GM23248 (cell line): ENCODE data around the gene NXF2. TPM values are rescaled to one million over a fixed set of nuclear protein-coding genes. Genes with fewer than 3 reads are reported as not detected.
"Not testable (repeated sequence)": the region's sequence is repeated elsewhere in the genome, so short reads cannot be mapped to it uniquely, and the experiment has no call there.

ENCODE experiments used
- DNase-seq: peaks from one replicate; pipeline ENCODE4 v3.0.0-alpha.2; 2015
- H2AFZ ChIP-seq: fragments of 200-600 bp; sonication (generic); 2 replicates; pipeline ENCODE4 v1.6.1; 2016; ENCODE audit warnings: antibody characterized with exemption
- H3F3A ChIP-seq: fragments of 200-600 bp; sonication (generic); 2 replicates; pipeline ENCODE4 v1.6.1; 2016; ENCODE audit warnings: mild to moderate bottlenecking, antibody characterized with exemption, mixed run types; ENCODE audit not compliant: insufficient read depth
- H3K27ac ChIP-seq: fragments of 200-600 bp; sonication (generic); 2 replicates; pipeline ENCODE4 v1.5.1; 2016; ENCODE audit warnings: mild to moderate bottlenecking
- H3K27me3 ChIP-seq: fragments of 200-600 bp; sonication (generic); replicated peaks from 2 replicates; pipeline ENCODE4 v1.6.1; 2016; ENCODE audit warnings: mild to moderate bottlenecking; ENCODE audit not compliant: insufficient read depth
- H3K36me3 ChIP-seq: fragments of 200-600 bp; sonication (generic); 2 replicates; pipeline ENCODE4 v1.6.1; 2016; ENCODE audit warnings: low read depth, mild to moderate bottlenecking
- H3K4me1 ChIP-seq: fragments of 200-600 bp; sonication (generic); 2 replicates; pipeline ENCODE4 v1.6.1; 2016; ENCODE audit warnings: mild to moderate bottlenecking; ENCODE audit not compliant: insufficient read depth
- H3K4me2 ChIP-seq: fragments of 200-600 bp; sonication (generic); one replicate; pipeline ENCODE4 v1.6.1; 2016; ENCODE audit warnings: mild to moderate bottlenecking; ENCODE audit not compliant: unreplicated experiment
- H3K4me3 ChIP-seq: fragments of 200-600 bp; sonication (generic); 2 replicates; pipeline ENCODE4 v1.5.1; 2016; ENCODE audit warnings: mild to moderate bottlenecking
- H3K79me2 ChIP-seq: fragments of 200-600 bp; sonication (generic); 2 replicates; pipeline ENCODE4 v1.6.1; 2016; ENCODE audit warnings: mild to moderate bottlenecking; ENCODE audit not compliant: insufficient read depth
- H3K9ac ChIP-seq: fragments of 200-600 bp; sonication (generic); 2 replicates; pipeline ENCODE4 v1.6.1; 2016; ENCODE audit warnings: mild to moderate bottlenecking
- H3K9me2 ChIP-seq: fragments of 200-600 bp; sonication (generic); 2 replicates; pipeline ENCODE4 v1.6.1; 2016; ENCODE audit warnings: mixed run types, mild to moderate bottlenecking, moderate library complexity; ENCODE audit not compliant: insufficient read depth
- H3K9me3 ChIP-seq: fragments of 200-600 bp; sonication (generic); one replicate; pipeline ENCODE4 v1.6.1; 2017; ENCODE audit warnings: low read depth
- H4K20me1 ChIP-seq: fragments of 200-600 bp; sonication (generic); 2 replicates; pipeline ENCODE4 v1.6.0; 2016; ENCODE audit not compliant: insufficient read depth
- WGBS, 2 experiments: methylation state at CpG; one replicate each; pipeline ENCODE4 v1.1.6; 2015 to 2017; ENCODE audit warnings: low lambda C conversion rate in 2 of 2, low coverage in 1 of 2; ENCODE audit errors: missing lambda C conversion rate in 2 of 2; 5-methylcytosine and 5-hydroxymethylcytosine counted together
- in situ Hi-C: fragments of 300-500 bp; cut with MboI; formaldehyde crosslinking; loops from 2 replicates; pipeline ENCODE4 v1.15.0; 2020
- polyA plus RNA-seq: library from polyadenylated mRNA; unstranded; fragments of >200 nt; fragmentation: Nextera tagmentation; extraction: Ambion mirVana; gene quantifications from 2 replicates; pipeline ENCODE4 v1.2.1, GENCODE V29; 2016
- total RNA-seq: library from RNA; depleted of rRNA; stranded (reverse); fragments of >200 nt; shearing (Covaris generic); gene quantifications from 2 replicates; pipeline ENCODE4 v1.2.3, GENCODE V29; 2014; rRNA removed

The NXF2 gene
- not detected in 2 replicates for total RNA-seq
- not detected in 2 replicates for polyA plus RNA-seq

DNA sequence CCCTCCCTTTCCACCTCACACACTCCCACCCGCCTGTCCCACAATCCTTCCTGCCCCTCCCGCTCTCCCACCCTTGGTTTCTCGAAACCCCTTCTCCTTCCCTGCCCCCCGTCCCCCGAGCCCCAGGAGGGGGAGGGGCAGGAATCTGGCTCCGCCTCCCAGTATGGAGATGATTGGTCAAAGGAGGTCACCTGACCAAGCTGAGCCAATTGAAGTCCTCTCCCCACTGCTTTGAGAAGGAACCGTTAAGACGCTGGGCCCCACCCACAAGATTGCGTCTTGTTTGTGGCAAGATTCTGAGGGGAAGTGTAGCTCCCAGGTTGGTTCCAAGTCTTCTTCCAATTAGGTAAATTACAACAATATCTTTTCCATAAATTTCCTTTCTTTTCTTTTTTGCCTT is at the start of gene NXF2:
NXF2 (plus strand) TSS at position 275 of the 400 bp plus-strand sequence. CDS start 59,912 bp downstream, outside the sequence.
- H3K4me2 ChIP-seq, H3K79me2 ChIP-seq, H3K9me2 ChIP-seq, H3K27me3 ChIP-seq, H3K27ac ChIP-seq, H4K20me1 ChIP-seq, H2AFZ ChIP-seq, H3K36me3 ChIP-seq, in situ Hi-C loops, H3F3A ChIP-seq, H3K4me1 ChIP-seq, H3K4me3 ChIP-seq, H3K9me3 ChIP-seq, DNase-seq, H3K9ac ChIP-seq: not testable (repeated sequence)
- no CpG with 5 or more reads among the region's 9 CpGs for WGBS, 2 experiments

- no CpG with 5 or more reads among the region's 5 CpGs for WGBS, 2 experiments
Measured at GRCh38 chrX:102207940-102208339, 39.0 kb upstream of the NXF2 start.

DNA sequence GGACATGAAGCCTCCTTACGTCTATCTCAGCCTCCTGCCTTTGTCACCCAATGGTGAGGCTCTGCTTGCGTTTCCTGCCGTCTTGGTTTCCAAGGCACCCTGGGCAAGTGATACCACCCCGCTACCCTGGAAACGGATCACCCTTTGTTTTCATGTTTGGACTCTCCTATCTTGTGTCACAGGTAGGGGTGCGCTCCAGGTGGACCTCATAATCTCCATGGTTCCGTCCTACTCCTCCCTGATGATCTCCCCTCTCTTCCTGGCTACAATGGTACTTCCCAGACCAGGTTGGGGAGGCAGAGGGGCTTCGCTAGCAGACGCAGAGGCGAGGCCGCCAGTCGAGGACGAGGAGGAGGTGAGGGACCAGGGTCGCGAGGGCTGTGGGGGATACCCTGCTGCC is 32.0 kb upstream of the NXF2 start, which contains the start of gene TCP11X1:
TCP11X1 (plus strand) TSS at position 316 of the 400 bp plus-strand sequence.
- H3F3A ChIP-seq, H3K79me2 ChIP-seq, H3K4me3 ChIP-seq, H3K4me1 ChIP-seq, H3K9me3 ChIP-seq, H4K20me1 ChIP-seq, H3K36me3 ChIP-seq, in situ Hi-C loops, H3K27ac ChIP-seq, H3K27me3 ChIP-seq, DNase-seq, H3K4me2 ChIP-seq, H3K9ac ChIP-seq, H2AFZ ChIP-seq, H3K9me2 ChIP-seq: not testable (repeated sequence)
- no CpG with 5 or more reads among the region's 15 CpGs for WGBS, 2 experiments

More at GRCh38 chrX:102207940-102208339, 39.0 kb upstream of the NXF2 start:
- H3K4me1 ChIP-seq, H3K36me3 ChIP-seq, H2AFZ ChIP-seq, H3K9me3 ChIP-seq, H3K27ac ChIP-seq, DNase-seq, H3K9me2 ChIP-seq, H3K9ac ChIP-seq, H3K4me2 ChIP-seq, H3K4me3 ChIP-seq, in situ Hi-C loops, H4K20me1 ChIP-seq, H3K79me2 ChIP-seq, H3K27me3 ChIP-seq, H3F3A ChIP-seq: not testable (repeated sequence)

- no CpG with 5 or more reads among the region's 3 CpGs for WGBS, 2 experiments
- H3K36me3 ChIP-seq, in situ Hi-C loops, H3F3A ChIP-seq, H3K9ac ChIP-seq, H3K4me2 ChIP-seq, H3K9me3 ChIP-seq, H3K27me3 ChIP-seq, H3K4me3 ChIP-seq, H3K27ac ChIP-seq, H2AFZ ChIP-seq, DNase-seq, H4K20me1 ChIP-seq, H3K4me1 ChIP-seq, H3K9me2 ChIP-seq, H3K79me2 ChIP-seq: not testable (repeated sequence)
Measured at GRCh38 chrX:102216497-102216896, 30.5 kb upstream of the NXF2 start.

DNA sequence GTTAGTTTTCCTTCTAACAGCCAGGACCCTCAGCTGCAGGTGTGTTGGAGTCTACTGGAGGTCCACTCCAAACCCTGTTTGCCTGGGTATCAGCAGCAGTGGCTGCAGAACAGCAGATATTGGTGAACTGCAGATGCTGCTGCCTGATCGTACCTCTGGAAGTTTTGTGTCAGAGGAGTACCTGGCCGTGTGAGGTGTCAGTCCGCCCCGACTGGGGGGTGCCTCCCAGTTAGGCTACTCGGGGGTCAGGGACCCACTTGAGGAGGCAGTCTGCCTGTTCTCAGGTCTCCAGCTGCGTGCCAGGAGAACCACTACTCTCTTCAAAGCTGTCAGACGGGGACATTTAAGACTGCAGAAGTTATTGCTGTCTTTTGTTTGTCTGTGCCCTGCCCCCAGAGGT is 11.3 kb upstream of the NXF2 start:
- H3K36me3 ChIP-seq, H3K79me2 ChIP-seq, H3K9ac ChIP-seq, H3F3A ChIP-seq, DNase-seq, H3K4me1 ChIP-seq, H3K4me2 ChIP-seq, H4K20me1 ChIP-seq, H3K9me3 ChIP-seq, H3K9me2 ChIP-seq, H2AFZ ChIP-seq, H3K27me3 ChIP-seq, in situ Hi-C loops, H3K27ac ChIP-seq, H3K4me3 ChIP-seq: not testable (repeated sequence)
- WGBS, 2 experiments = no CpG with 5 or more reads among the region's 7 CpGs

- H3F3A ChIP-seq, H3K9me2 ChIP-seq, H3K27me3 ChIP-seq, H3K9ac ChIP-seq, H2AFZ ChIP-seq, H3K79me2 ChIP-seq, DNase-seq, in situ Hi-C loops, H3K4me1 ChIP-seq, H3K9me3 ChIP-seq, H3K27ac ChIP-seq, H4K20me1 ChIP-seq, H3K4me2 ChIP-seq, H3K4me3 ChIP-seq, H3K36me3 ChIP-seq: not testable (repeated sequence)
- 28 to 47% methylated on average over 9 to 11 of the region's 15 CpGs for WGBS, 2 experiments
Measured at GRCh38 chrX:102240265-102240664, 6.7 kb upstream of the NXF2 start.

DNA sequence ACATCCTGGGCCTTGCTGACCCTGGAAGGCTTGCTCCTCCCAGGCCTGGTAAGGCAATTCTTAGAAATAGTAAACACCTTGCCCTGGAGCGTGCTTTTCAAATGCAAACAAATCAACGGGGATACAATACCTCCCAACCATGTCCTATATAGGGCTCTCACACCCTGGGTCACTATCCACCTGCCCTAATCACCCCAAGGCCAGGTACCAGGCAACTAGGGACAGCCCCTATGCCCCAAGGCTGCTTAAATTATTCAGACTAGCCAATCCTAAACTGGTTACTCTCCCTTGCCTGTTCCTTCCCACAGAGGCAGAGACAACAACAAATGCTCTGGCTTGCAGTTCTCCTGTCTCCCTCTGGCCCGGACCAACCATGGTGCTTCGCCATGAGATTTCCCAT is 25.3 kb downstream of the NXF2 start:
- DNase-seq, H3K4me3 ChIP-seq, H3K79me2 ChIP-seq, H3K27ac ChIP-seq, H3K9me3 ChIP-seq, H3K4me1 ChIP-seq, H3K36me3 ChIP-seq, H4K20me1 ChIP-seq, H2AFZ ChIP-seq, H3K4me2 ChIP-seq, H3K9ac ChIP-seq, H3K9me2 ChIP-seq, H3K27me3 ChIP-seq, in situ Hi-C loops, H3F3A ChIP-seq: not testable (repeated sequence)
- WGBS, 2 experiments = no CpG with 5 or more reads among the region's 4 CpGs
